Adipocyte (in vitro differentiated cells): ENCODE results near the gene RHBDF1.

Experiments
- DNase-seq: peaks from one replicate; pipeline ENCODE4 v3.0.0-alpha.2; 2015; ENCODE audit warnings: low read depth
- H3K27me3 ChIP-seq: replicated peaks from 2 replicates; pipeline ENCODE4 v1.7.0; 2013; ENCODE audit warnings: mild to moderate bottlenecking, low read length, moderate library complexity; ENCODE audit not compliant: control insufficient read depth, insufficient read depth
- H3K36me3 ChIP-seq: 2 replicates; pipeline ENCODE4 v1.7.0; 2013; ENCODE audit warnings: low read length, mild to moderate bottlenecking, moderate library complexity; ENCODE audit not compliant: control insufficient read depth, insufficient read depth, severe bottlenecking
- H3K4me1 ChIP-seq: 2 replicates; pipeline ENCODE4 v1.7.0; 2013; ENCODE audit warnings: mild to moderate bottlenecking, low read length, moderate library complexity; ENCODE audit not compliant: control insufficient read depth, insufficient read depth
- H3K4me3 ChIP-seq: 2 replicates; pipeline ENCODE4 v1.7.0; 2013; ENCODE audit warnings: mild to moderate bottlenecking, low read length, moderate library complexity
- H3K9ac ChIP-seq: 2 replicates; pipeline ENCODE4 v1.7.0; 2013; ENCODE audit warnings: mild to moderate bottlenecking, low read length, moderate library complexity
- H3K9me3 ChIP-seq: 2 replicates; pipeline ENCODE4 v1.7.0; 2013; ENCODE audit warnings: mild to moderate bottlenecking, low read length, moderate library complexity; ENCODE audit not compliant: control insufficient read depth

Gene RHBDF1

DNA sequence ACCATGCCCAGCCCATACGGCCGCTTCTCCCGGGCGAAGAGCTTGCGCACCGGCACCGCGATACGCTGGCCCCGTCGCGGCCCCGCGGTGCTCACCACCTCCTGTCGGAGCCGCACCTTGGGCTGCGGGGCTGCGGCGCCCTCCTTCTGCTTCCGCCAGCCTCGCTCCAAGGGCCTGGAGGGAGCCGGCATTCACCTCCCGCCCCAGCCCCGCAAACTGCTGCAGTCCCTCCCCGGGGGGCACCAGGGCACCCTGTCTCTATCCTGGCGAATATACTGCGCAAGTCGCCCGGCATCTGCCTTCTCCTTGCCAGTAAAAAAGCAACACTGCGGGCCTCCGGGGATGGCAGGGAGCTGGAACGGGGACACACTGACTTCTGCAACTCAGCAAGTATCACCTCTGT lies 10.6 kb downstream of the RHBDF1 start:
- no peak overlapping the region for H3K4me3 ChIP-seq
- no peak overlapping the region for H3K9ac ChIP-seq
- H3K27me3 ChIP-seq = no peaks in the 10 kb centered on the region
- H3K4me1 ChIP-seq = peaks cover 16% of the 10 kb centered on the region
- H3K36me3 ChIP-seq = peaks cover 69% of the 10 kb centered on the region
- no peaks in the 10 kb centered on the region for H3K9me3 ChIP-seq
- no peak for DNase-seq

DNA sequence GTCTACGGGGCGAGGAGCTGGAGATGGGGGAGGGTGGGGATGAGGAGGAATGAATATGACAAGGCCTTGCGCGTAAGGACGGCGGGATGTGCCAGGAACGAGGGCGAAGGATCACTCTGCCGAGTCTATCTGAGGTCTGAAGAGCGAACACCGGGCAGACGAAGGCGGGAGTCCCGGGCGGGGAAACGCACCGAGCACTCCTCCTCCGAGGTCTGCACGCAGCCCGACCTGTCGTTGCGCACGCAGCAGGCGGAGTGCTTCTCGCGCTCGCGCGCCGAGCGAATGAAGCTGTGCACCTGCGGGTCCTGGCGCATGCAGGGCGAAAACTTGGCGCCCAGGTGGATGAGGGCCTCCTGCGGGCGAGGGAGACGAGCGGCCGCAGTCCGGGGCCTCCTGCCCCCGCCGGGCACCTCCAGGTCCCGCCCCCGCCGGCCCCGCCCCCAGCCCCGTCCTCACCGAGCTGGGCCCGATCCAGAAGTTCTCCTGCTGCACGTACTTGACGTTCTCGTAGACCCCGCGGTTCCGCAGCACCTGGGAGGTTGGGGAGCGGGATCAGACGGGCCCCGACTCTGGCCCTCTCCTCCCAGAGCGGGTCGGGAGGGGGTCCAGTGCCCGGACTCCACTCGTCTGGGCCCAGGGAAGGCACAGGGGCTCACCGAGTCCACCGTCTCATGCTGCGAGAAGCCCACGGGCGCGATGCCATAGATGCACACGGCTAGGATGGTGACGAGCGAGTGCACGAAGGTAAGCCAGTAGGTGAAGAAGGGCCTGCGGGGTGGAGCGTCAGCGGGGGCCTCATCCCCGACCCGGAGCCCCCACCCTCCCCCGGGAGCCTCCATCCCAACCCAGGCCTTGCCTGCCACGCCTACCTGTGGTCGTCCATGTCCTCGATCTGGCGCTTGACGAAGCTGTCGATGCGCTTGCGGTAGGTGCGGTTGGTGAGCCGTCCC lies 11.2 kb downstream of the RHBDF1 start:
- H3K4me3 ChIP-seq = no peak overlapping the region
- no peaks in the 10 kb centered on the region for H3K27me3 ChIP-seq
- no peak for DNase-seq
- H3K4me1 ChIP-seq = peaks cover 11% of the 10 kb centered on the region
- peaks cover 75% of the 10 kb centered on the region for H3K36me3 ChIP-seq
- no peaks in the 10 kb centered on the region for H3K9me3 ChIP-seq
- H3K9ac ChIP-seq = no peak overlapping the region

DNA sequence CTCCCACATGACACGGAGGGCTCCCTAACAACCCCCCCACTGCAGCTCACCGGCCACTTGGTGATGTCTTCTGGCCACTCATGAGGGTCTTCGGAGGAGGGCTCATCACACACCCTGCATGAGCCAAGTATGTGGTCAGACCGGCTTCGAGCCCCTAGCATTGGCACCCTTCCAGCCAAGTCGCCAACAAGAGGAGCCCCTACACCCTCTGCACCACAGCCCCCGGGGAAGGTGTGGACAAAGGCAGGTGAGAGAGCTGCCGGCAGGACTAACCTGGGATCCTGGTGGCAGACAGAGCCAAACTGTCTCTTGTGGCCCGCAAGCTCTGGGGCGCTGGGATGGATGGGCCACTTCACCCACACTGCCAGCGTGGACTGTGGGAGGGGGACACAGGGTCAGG lies 12.3 kb downstream of the RHBDF1 start:
- Histone ChIP-seq H3K9ac (no peak overlapping the region), H3K4me1 (peaks cover 5% of the 10 kb centered on the region), H3K27me3 (no peaks in the 10 kb centered on the region), H3K36me3 (peaks cover 86% of the 10 kb centered on the region), H3K9me3 (no peaks in the 10 kb centered on the region), H3K4me3 (no peak overlapping the region)
- no peak for DNase-seq

DNA sequence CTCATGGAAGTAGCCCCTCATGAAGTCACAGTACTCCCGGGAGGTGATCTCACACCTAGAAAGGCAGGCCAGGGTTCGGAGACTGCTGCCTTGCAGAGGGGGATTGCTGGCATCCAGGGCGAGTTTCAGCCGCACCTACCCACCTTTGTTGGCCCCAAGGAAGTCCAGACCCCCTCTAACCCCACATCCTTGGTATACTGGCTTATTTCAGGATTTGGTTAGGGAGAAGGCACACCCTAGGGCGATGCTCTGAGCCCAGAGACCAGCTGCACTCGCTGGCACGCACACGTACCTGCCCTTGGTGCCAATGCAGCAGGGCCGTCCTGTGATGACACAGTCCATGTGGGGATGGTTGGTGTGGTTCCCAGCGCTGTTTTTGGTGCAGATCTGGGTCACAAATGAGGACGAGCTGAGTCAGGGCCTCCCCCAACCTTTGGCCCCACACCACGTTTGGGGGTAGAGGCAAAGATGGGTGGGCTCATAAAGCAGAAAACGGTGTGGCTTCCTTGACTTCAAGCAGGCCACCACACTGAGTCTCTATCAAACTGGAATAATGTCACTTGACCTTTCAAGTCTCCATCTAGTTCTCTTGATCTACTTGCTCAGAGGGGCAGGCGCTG lies 12.9 kb downstream of the RHBDF1 start:
- Histone ChIP-seq H3K4me3 (no peak overlapping the region), H3K9me3 (no peaks in the 10 kb centered on the region), H3K4me1 (peaks cover 5% of the 10 kb centered on the region), H3K27me3 (no peaks in the 10 kb centered on the region), H3K36me3 (peaks cover 84% of the 10 kb centered on the region), H3K9ac (no peak overlapping the region)
- no peak for DNase-seq

DNA sequence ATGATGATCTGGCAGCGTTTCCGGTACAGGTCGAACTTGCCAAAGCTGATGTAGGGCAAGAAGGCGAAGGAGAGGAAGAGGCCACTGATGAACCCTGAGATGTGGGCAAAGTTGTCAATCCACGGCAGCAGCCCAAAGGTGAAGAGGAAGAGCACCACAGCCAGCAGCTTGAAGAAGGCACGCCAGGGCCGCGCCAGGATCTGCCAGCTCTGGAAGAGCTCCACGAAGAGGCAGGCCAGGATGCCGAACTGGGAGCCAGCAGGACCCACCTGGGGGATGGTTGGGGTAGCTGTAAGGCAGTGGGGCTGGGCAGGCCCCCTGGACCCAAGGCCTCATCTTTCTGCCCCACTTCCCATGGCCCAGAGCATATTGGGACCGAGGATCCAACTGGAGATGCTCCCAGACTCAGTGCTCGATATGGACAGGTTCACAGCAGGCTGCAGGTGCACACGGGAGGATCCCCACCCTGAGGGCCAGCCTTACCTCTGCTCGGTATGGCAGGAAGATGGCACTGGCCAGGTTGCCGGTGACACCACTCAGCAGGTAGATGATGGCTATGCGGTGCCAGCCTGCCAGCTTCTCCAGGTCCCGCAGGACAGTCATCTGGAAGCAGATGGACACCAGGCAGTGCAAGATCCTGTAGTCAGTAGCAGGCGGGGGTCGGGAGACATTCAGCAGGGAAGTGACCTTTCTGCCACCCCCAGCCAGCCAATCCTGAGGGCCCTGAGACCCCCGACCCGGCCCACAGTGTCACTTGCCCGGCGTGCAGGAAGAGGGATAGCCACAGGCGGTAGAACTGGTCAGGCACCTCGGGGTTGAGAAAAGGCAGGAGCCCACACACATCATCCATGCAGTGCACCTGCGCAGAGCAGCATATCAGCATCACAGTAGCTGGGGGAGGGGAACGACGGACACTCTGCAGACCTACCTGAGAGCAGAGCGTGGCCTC lies 13.7 kb downstream of the RHBDF1 start:
- DNase-seq = no peak
- Histone ChIP-seq H3K9ac (peak overlapping the region; percentile 25), H3K4me3 (no peak overlapping the region), H3K4me1 (peaks cover 10% of the 10 kb centered on the region), H3K9me3 (no peaks in the 10 kb centered on the region), H3K36me3 (peaks cover 77% of the 10 kb centered on the region), H3K27me3 (no peaks in the 10 kb centered on the region)

DNA sequence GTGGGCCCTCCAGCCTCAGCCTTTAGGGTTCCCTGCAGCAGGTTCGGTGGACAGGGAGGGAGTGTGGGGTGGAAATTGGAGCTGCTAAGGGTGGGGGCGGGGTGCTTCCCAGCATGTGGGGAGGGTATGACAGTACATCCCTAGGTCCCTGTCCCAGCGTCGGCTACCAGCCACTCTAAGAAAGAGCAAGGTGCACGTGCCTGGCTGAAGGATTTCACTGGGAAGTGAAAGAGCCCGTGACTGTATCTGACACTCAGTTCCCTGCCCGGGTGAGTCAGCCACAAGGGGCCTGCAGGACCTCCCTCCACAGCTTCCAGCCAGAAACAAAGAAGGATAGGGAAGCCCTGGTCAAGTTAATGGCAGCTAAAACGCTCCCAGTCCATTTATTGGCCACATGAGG lies 14.7 kb downstream of the RHBDF1 start:
- peak overlapping the region; percentile 25 for H3K9ac ChIP-seq
- H3K36me3 ChIP-seq = peaks cover 67% of the 10 kb centered on the region
- no peak for DNase-seq
- no peak overlapping the region for H3K4me3 ChIP-seq
- H3K27me3 ChIP-seq = no peaks in the 10 kb centered on the region
- peaks cover 10% of the 10 kb centered on the region for H3K4me1 ChIP-seq
- no peaks in the 10 kb centered on the region for H3K9me3 ChIP-seq

DNA sequence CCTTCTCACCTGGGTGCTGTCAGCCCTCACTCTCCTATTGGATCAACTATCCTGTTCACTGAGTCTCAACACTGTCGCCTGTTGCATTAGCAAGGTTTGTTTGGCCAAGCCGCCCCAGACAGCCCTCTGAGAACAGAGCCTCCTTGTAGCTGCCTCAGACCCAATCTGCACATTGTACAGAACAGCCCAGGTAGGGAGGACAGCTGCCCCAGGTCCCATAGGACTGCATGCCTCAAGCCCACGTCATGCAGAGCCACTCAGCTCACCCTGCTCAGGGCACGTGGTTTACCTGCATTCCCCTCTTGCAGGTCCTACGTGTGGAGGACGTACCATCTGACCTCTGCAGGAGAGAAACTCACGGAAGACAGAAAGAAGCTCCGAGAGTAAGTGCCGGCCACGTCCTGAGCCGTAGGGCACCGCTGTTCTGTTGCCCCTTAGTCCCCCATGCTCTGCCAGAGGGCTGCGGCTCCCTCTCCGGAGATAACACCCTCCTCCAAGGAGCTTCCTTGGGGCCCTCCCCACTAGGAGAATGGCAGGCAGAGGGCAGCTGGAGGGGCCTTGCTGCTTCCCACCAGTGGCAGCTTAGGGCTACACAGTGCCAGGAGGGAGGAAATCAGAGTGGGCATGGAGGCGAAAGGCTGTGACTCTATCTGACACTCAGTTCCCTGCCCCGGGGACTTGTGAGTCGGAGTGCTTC lies 16.1 kb downstream of the RHBDF1 start:
- Histone ChIP-seq H3K9ac (no peak overlapping the region), H3K27me3 (no peaks in the 10 kb centered on the region), H3K4me1 (peaks cover 10% of the 10 kb centered on the region), H3K9me3 (no peaks in the 10 kb centered on the region), H3K4me3 (no peak overlapping the region), H3K36me3 (peaks cover 56% of the 10 kb centered on the region)
- DNase-seq = no peak

DNA sequence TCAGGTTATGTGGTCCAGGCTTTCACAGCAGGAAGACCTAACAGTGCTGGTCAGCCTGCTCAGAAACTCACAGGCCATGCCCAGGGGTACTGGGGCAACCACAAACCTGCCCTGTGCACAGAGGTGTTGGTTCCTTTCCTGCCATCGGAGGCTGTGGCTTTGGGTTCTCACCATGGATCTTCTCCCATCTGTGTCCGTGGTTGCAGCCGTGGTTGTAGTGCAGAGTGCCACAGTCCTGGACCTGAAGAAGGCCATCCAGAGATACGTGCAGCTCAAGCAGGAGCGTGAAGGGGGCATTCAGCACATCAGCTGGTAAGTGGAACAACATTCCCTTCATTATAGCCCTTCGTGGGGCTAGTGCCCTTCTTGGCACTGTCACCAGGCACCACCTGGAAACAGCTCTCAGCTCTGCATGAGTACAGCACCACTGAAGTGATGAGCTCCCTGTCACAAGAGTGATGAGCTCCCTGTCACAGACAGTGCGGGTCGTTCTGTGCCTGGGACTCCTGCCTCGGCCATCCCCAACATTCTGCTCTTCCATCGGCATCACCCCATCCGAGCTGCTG lies 16.8 kb downstream of the RHBDF1 start:
- H3K4me3 ChIP-seq = no peak overlapping the region
- H3K27me3 ChIP-seq = no peaks in the 10 kb centered on the region
- H3K36me3 ChIP-seq = peaks cover 52% of the 10 kb centered on the region
- H3K4me1 ChIP-seq = peaks cover 10% of the 10 kb centered on the region
- DNase-seq = no peak
- H3K9me3 ChIP-seq = no peaks in the 10 kb centered on the region
- no peak overlapping the region for H3K9ac ChIP-seq

DNA sequence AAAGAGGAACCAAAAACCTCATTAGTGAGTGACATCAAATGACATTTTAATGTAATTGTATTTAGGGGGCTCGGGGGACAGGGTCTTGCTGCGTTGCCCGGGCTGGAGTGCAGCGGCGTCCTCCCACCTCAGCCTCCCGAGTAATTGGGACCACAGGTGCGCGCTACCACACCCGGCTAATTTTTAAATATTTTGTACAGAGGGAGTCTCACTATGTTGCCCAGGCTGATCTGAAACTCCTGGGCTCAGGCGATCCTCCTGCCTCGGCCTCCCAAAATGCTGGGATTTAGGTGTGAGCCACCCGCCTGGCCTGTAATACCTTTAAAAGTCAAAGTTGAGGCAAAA lies 18.2 kb downstream of the RHBDF1 start:
- Histone ChIP-seq H3K4me1 (peaks cover 10% of the 10 kb centered on the region), H3K27me3 (no peaks in the 10 kb centered on the region), H3K9me3 (no peaks in the 10 kb centered on the region), H3K36me3 (peaks cover 38% of the 10 kb centered on the region), H3K9ac (peak overlapping the region; percentile 88), H3K4me3 (peak overlapping the region; percentile 90)
- no peak for DNase-seq

DNA sequence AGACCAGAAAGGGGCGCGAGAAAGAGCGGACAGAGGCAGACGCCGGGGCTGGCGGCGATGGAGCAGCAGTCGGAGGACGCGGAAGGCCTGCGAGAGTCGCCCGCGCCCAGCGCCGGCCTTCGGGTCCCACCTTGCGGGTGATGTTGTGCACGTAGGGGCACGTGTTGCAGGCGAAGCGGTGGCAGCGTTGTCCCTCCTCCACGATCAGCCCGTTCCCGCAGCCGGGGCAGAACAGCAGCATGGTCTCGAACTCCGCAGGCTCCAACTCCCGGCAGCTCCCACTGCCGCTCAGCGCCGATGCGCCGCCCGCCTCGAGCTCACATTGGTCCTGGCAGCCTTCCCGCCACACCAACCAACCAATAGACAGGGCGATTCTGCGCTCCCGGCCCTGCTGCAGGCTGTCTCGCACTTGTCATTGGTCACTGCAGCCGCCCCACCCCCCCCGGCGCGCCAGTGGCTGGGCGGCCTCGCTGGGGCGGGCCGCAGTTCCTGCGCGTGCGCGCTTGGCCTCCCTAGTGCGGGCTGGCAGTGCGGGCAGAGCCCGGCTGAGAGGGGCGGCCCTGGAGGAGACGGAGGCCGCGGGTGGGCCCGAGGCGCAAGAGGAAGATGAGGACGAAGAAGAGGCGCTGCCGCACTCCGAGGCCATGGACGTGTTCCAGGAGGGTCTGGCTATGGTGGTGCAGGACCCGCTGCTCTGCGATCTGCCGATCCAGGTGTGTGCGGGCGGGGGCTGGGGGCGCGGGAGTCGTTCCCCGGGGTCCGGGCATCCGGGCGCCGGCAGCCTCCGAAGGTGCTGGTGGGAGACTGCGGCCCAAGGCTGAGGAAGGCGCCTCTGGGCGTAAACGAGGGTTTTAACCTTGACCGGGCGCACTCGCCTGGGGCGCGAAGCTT lies 18.8 kb downstream of the RHBDF1 start, which contains the start of the genes POLR3K and SNRNP25:
Gene POLR3K, minus strand, starts transcription at position 263 of the 891 bp plus-strand sequence. Its CDS starts 22 bp downstream, at position 241.
Gene SNRNP25, plus strand, starts transcription at position 483 of the 891 bp plus-strand sequence. Its CDS starts 189 bp downstream, at position 672.
- peaks cover 10% of the 10 kb centered on the region for H3K4me1 ChIP-seq
- H3K36me3 ChIP-seq = peaks cover 32% of the 10 kb centered on the region
- no peaks in the 10 kb centered on the region for H3K9me3 ChIP-seq
- H3K4me3 ChIP-seq = peak within 1 kb of the TSS; percentile 90
- DNase-seq = peak; percentile 99
- H3K9ac ChIP-seq = peak within 1 kb of the TSS; percentile 88
- no peaks in the 10 kb centered on the region for H3K27me3 ChIP-seq
